Measurements from ENCODE around the gene EXOC1. TPM values are rescaled to one million over a fixed set of nuclear protein-coding genes. Genes with fewer than 3 reads are reported as not detected.

EXOC1 gene
- total and polyA plus RNA-seq, 4 donors = 18.4 to 63.6 (median 27.3) TPM

- H3K27ac ChIP-seq (ENCODE audit: low read depth in 1 of 2, low read length in 1 of 2) = no peak overlapping the region
- no peaks in the 10 kb centered on the region for H3K27me3 ChIP-seq (ENCODE audit: control insufficient read depth in 3 of 3, insufficient read depth in 3 of 3, low read length in 2 of 3)
- no peaks in the 10 kb centered on the region for H3K9me3 ChIP-seq (ENCODE audit: control insufficient read depth in 4 of 4, insufficient read depth in 3 of 4, low read length in 3 of 4)
- no peak for ATAC-seq (ENCODE audit: insufficient read depth, low FRiP score)
- TF ChIP-seq CTCF (IDR thresholded peaks at IDR 0.05; ENCODE audit: control extremely low read depth, extremely low read depth) = no peak
- H3K4me3 ChIP-seq = no peak overlapping the region
- 66 to 75% methylated on average over 3 of the region's 3 CpGs for WGBS, 2 donors
- H3K4me1 ChIP-seq (ENCODE audit: control insufficient read depth in 5 of 5, insufficient read depth in 5 of 5, low read length in 5 of 5) = peaks cover 0 to 4% (median 0%) of the 10 kb centered on the region in 5 donors
- H3K36me3 ChIP-seq (ENCODE audit: control insufficient read depth in 4 of 4, insufficient read depth in 4 of 4, low read length in 4 of 4) = no peaks in the 10 kb centered on the region
- DNase-seq = no peak
- no peak overlapping the region for H3K9ac ChIP-seq (ENCODE audit: insufficient read depth in 1 of 2, low read length in 2 of 2)
Measured at GRCh38 chr4:55921093-55921492, 67.6 kb downstream of the EXOC1 start.

GRCh38 chr4:55925241-55925640, 71.8 kb downstream of the EXOC1 start:
- WGBS, 2 donors = 86 to 90% methylated on average over 4 of the region's 4 CpGs
- no peak overlapping the region for H3K9ac ChIP-seq (ENCODE audit: insufficient read depth in 1 of 2, low read length in 2 of 2)
- DNase-seq (no peak), ATAC-seq (ENCODE audit: insufficient read depth, low FRiP score) (no peak)
- H3K27me3 ChIP-seq (ENCODE audit: control insufficient read depth in 3 of 3, insufficient read depth in 3 of 3, low read length in 2 of 3) = no peaks in the 10 kb centered on the region
- H3K9me3 ChIP-seq (ENCODE audit: control insufficient read depth in 4 of 4, insufficient read depth in 3 of 4, low read length in 3 of 4) = no peaks in the 10 kb centered on the region
- H3K27ac ChIP-seq (ENCODE audit: low read depth in 1 of 2, low read length in 1 of 2) = no peak overlapping the region
- no peak overlapping the region for H3K4me3 ChIP-seq
- H3K36me3 ChIP-seq (ENCODE audit: control insufficient read depth in 4 of 4, insufficient read depth in 4 of 4, low read length in 4 of 4) = no peaks in the 10 kb centered on the region
- no peak for TF ChIP-seq CTCF (IDR thresholded peaks at IDR 0.05; ENCODE audit: control extremely low read depth, extremely low read depth)
- peaks cover 0 to 5% (median 0%) of the 10 kb centered on the region in 5 donors for H3K4me1 ChIP-seq (ENCODE audit: control insufficient read depth in 5 of 5, insufficient read depth in 5 of 5, low read length in 5 of 5)

- Histone ChIP-seq H3K4me1 (ENCODE audit: control insufficient read depth in 5 of 5, insufficient read depth in 5 of 5, low read length in 5 of 5) (peaks cover 0 to 1% (median 0%) of the 10 kb centered on the region in 5 donors), H3K9me3 (ENCODE audit: control insufficient read depth in 4 of 4, insufficient read depth in 3 of 4, low read length in 3 of 4) (no peaks in the 10 kb centered on the region), H3K27ac (ENCODE audit: low read depth in 1 of 2, low read length in 1 of 2) (no peak overlapping the region), H3K36me3 (ENCODE audit: control insufficient read depth in 4 of 4, insufficient read depth in 4 of 4, low read length in 4 of 4) (no peaks in the 10 kb centered on the region), H3K27me3 (ENCODE audit: control insufficient read depth in 3 of 3, insufficient read depth in 3 of 3, low read length in 2 of 3) (no peaks in the 10 kb centered on the region), H3K4me3 (no peak overlapping the region), H3K9ac (ENCODE audit: insufficient read depth in 1 of 2, low read length in 2 of 2) (no peak overlapping the region)
- ATAC-seq (ENCODE audit: insufficient read depth, low FRiP score) (no peak), DNase-seq (no peak)
- TF ChIP-seq CTCF (IDR thresholded peaks at IDR 0.05; ENCODE audit: control extremely low read depth, extremely low read depth) = no peak
Measured at GRCh38 chr4:55926610-55927009, 73.2 kb downstream of the EXOC1 start.

- DNase-seq = no peak
- WGBS, 2 donors = 87 to 93% methylated on average over 2 of the region's 2 CpGs
Measured at GRCh38 chr4:55927803-55928437, 74.5 kb downstream of the EXOC1 start.

More at GRCh38 chr4:55927803-55928437, 74.5 kb downstream of the EXOC1 start:
- ATAC-seq (ENCODE audit: insufficient read depth, low FRiP score) = no peak
- no peak overlapping the region for H3K9ac ChIP-seq (ENCODE audit: insufficient read depth in 1 of 2, low read length in 2 of 2)
- H3K27ac ChIP-seq (ENCODE audit: low read depth in 1 of 2, low read length in 1 of 2) = no peak overlapping the region
- H3K9me3 ChIP-seq (ENCODE audit: control insufficient read depth in 4 of 4, insufficient read depth in 3 of 4, low read length in 3 of 4) = peaks cover 0 to 3% (median 0%) of the 10 kb centered on the region in 4 donors
- TF ChIP-seq CTCF (IDR thresholded peaks at IDR 0.05; ENCODE audit: control extremely low read depth, extremely low read depth) = no peak
- H3K4me1 ChIP-seq (ENCODE audit: control insufficient read depth in 5 of 5, insufficient read depth in 5 of 5, low read length in 5 of 5) = peaks cover 0 to 1% (median 0%) of the 10 kb centered on the region in 5 donors
- H3K4me3 ChIP-seq = no peak overlapping the region
- H3K36me3 ChIP-seq (ENCODE audit: control insufficient read depth in 4 of 4, insufficient read depth in 4 of 4, low read length in 4 of 4) = no peaks in the 10 kb centered on the region
- no peaks in the 10 kb centered on the region for H3K27me3 ChIP-seq (ENCODE audit: control insufficient read depth in 3 of 3, insufficient read depth in 3 of 3, low read length in 2 of 3)
